Activated gamma-delta T cell treated with anti-CD3 and anti-CD28 coated beads, Interleukin-2, amount 50 U/mL, for 16 hours (primary cell): ENCODE measurements around the gene KPNA2.
A peak's percentile ranks its signal among the peaks of the same experiment; 100 is the strongest.
"Not testable (repeated sequence)": the region's sequence is repeated elsewhere in the genome, so short reads cannot be mapped to it uniquely, and the experiment has no call there.

Experiments
- DNase-seq: peaks from one replicate; pipeline ENCODE4 v3.0.0-alpha.2; 2020; ENCODE audit warnings: low read depth

The KPNA2 gene

GRCh38 chr17:68035523-68036303 is at the start of gene KPNA2:
KPNA2 (plus strand) TSS chr17:68035735; CDS start chr17:68037133, 1,398 bp downstream.
- peak; percentile 89 for DNase-seq

GRCh38 chr17:67990909-67991308 is 44.6 kb upstream of the KPNA2 start:
- no peak for DNase-seq

- no peak for DNase-seq
Measured at GRCh38 chr17:67992548-67993152, 42.9 kb upstream of the KPNA2 start.

GRCh38 chr17:67993153-67993997 is 42.2 kb upstream of the KPNA2 start:
- DNase-seq: peak; percentile 46

- DNase-seq: no peak
Measured at GRCh38 chr17:67993998-67994361, 41.6 kb upstream of the KPNA2 start.

- DNase-seq: no peak
Measured at GRCh38 chr17:67994817-67995569, 40.5 kb upstream of the KPNA2 start.

GRCh38 chr17:67995570-67996263 is 39.8 kb upstream of the KPNA2 start:
- DNase-seq: no peak

- not testable (repeated sequence) for DNase-seq
Measured at GRCh38 chr17:67996301-67997171, 39.0 kb upstream of the KPNA2 start, which contains the start of gene C17orf58. C17orf58 (minus strand) TSS chr17:67996469; CDS start chr17:67996198, 271 bp downstream.

GRCh38 chr17:67998466-67998865 is 37.1 kb upstream of the KPNA2 start:
- no peak for DNase-seq

- DNase-seq: no peak
Measured at GRCh38 chr17:67999291-67999911, 36.1 kb upstream of the KPNA2 start.

- DNase-seq: no peak
Measured at GRCh38 chr17:68004201-68004600, 31.3 kb upstream of the KPNA2 start.

GRCh38 chr17:68006797-68007196 is 28.7 kb upstream of the KPNA2 start:
- DNase-seq: no peak

GRCh38 chr17:68011199-68011665 is 24.3 kb upstream of the KPNA2 start:
- DNase-seq: peak; percentile 50

GRCh38 chr17:68013385-68013784 is 22.1 kb upstream of the KPNA2 start:
- no peak for DNase-seq

GRCh38 chr17:68015081-68015723 is 20.3 kb upstream of the KPNA2 start:
- DNase-seq: no peak

- no peak for DNase-seq
Measured at GRCh38 chr17:68016838-68017237, 18.7 kb upstream of the KPNA2 start.

GRCh38 chr17:68018493-68018892 is 17.0 kb upstream of the KPNA2 start:
- DNase-seq: not testable (repeated sequence)

GRCh38 chr17:68019336-68019674 is 16.2 kb upstream of the KPNA2 start:
- no peak for DNase-seq

- peak; percentile 96 for DNase-seq
Measured at GRCh38 chr17:68019675-68020408, 15.7 kb upstream of the KPNA2 start.
